AG04450 (cell line): ENCODE results near the gene EFHD1. TPM values are rescaled to one million over a fixed set of nuclear protein-coding genes. Genes with fewer than 3 reads are reported as not detected.

ENCODE experiments used
- CTCF ChIA-PET: fragments of 300-600, 350-600 bp; formaldehyde crosslinking; extraction: SDS; loops from one replicate; lab custom pipeline; 2022; ENCODE audit warnings: antibody characterized with exemption, inconsistent platforms; lab: Charles Lee
- POLR2A ChIA-PET: fragments of 350-600 bp; formaldehyde crosslinking; extraction: SDS; loops from one replicate; lab custom pipeline; 2021; ENCODE audit warnings: antibody characterized with exemption, inconsistent platforms; lab: Yijun Ruan, JAX
- DNase-seq: peaks from one replicate; pipeline ENCODE4 v3.0.0-alpha.2; 2011; ENCODE audit warnings: low read depth, low spot score
- H3K27ac ChIP-seq: one replicate; pipeline ENCODE4 v1.5.1; 2012; ENCODE audit warnings: low read depth, low read length, control low read depth
- H3K27me3 ChIP-seq: one replicate; pipeline ENCODE4 v1.6.0; 2012; ENCODE audit warnings: low read length; ENCODE audit not compliant: control insufficient read depth, insufficient read depth
- H3K4me3 ChIP-seq: 2 replicates; pipeline ENCODE4 v1.5.1; 2011; ENCODE audit warnings: mild to moderate bottlenecking, low read depth, low read length, control low read depth
- H3K9me3 ChIP-seq: 2 replicates; pipeline ENCODE4 v1.5.1; 2012; ENCODE audit warnings: low read length; ENCODE audit not compliant: control insufficient read depth, insufficient read depth
- polyA plus RNA-seq: library from polyadenylated mRNA; depleted of rRNA; stranded (reverse); fragments of >200 nt; gene quantifications from 2 replicates; pipeline ENCODE4 v1.2.3, GENCODE V29; 2011
- TF ChIP-seq, protein P1 (sequence below): IDR thresholded peaks from 2 replicates; pipeline ENCODE4 v1.5.1; 2011; ENCODE audit warnings: low read depth, low read length, control low read depth, inconsistent platforms

The EFHD1 gene
- polyA plus RNA-seq, 1 experiment, result 0.05 TPM

DNA sequence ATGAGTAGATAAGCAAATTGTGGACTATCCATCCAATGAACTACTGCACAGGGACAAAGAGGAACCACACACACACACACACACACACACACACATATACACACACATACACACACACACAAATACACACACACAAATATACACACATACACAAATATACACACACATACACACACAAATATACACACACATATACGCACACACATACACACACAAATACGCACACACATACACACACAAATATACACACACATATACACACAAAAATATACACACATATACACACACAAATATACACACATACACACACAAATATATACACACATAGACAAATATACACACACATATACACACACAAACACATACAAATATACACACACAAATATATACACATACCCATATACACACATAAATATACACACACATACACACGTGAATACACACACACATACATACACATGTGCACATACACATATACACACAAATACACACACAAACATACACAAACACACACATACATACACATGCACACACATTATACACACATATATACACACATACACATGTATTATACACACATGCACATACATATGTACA is 19.8 kb upstream of the EFHD1 start:
- DNase-seq, result no peak
- H3K27me3 ChIP-seq, result no peaks in the 10 kb centered on the region
- CTCF ChIA-PET, result no interaction called here
- H3K27ac ChIP-seq, result no peak overlapping the region
- POLR2A ChIA-PET, result interaction anchor here (0.6 kb wide), 1 partner anchor 11 kb away, joined by 3 read pairs; no protein-coding TSS in a partner anchor
- H3K4me3 ChIP-seq, result no peak overlapping the region
- TF ChIP-seq, protein P1, sequence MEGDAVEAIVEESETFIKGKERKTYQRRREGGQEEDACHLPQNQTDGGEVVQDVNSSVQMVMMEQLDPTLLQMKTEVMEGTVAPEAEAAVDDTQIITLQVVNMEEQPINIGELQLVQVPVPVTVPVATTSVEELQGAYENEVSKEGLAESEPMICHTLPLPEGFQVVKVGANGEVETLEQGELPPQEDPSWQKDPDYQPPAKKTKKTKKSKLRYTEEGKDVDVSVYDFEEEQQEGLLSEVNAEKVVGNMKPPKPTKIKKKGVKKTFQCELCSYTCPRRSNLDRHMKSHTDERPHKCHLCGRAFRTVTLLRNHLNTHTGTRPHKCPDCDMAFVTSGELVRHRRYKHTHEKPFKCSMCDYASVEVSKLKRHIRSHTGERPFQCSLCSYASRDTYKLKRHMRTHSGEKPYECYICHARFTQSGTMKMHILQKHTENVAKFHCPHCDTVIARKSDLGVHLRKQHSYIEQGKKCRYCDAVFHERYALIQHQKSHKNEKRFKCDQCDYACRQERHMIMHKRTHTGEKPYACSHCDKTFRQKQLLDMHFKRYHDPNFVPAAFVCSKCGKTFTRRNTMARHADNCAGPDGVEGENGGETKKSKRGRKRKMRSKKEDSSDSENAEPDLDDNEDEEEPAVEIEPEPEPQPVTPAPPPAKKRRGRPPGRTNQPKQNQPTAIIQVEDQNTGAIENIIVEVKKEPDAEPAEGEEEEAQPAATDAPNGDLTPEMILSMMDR, result no peak
- H3K9me3 ChIP-seq, result no peaks in the 10 kb centered on the region

DNA sequence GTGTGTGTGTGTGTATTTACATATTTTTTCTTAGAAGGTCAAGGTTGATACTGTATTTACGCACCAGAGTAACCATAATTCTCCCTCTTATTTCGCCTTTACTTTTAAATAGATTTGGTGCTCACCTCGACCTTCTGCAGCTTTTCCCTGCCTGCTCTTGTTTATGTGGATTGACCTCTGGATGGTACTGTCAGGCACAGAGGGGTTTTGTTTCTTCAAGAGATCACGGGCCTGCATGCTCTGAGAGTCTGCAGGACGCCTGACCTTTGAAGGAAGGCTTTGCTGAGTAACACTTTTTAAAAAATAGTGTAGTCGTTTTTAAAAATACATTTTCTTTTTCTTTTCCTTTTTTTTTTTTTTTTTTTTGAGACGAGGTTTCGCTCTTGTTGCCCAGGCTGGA is 18.1 kb upstream of the EFHD1 start:
- DNase-seq, result no peak
- CTCF ChIA-PET, result no interaction called here

DNA sequence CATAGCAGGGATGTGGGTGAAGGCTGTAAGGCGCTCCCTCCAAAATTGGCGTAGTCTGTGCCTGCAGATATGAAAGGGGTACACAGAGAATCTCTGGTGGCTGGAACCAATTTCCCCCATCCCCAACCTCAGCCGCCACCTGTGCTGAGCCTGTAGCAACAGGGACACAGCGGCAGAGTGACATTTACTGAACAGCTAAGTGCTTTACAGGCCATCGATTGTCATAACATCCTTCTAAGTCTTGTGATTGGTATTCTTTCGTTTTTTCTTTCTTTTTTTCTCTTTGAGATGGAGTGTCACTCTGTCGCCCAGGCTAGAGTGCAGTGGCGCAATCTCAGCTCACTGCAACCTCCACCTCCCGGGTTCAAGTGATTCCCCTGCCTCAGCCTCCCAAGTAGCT is 12.2 kb upstream of the EFHD1 start:
- CTCF ChIA-PET, result no interaction called here
- no peaks in the 10 kb centered on the region for H3K9me3 ChIP-seq
- POLR2A ChIA-PET, result no interaction called here
- H3K27me3 ChIP-seq, result peaks cover 8% of the 10 kb centered on the region
- TF ChIP-seq, protein P1, result no peak
- H3K27ac ChIP-seq, result no peak overlapping the region
- DNase-seq, result no peak
- H3K4me3 ChIP-seq, result no peak overlapping the region

More for the DNA sequence above, 18.1 kb upstream of the EFHD1 start:
- Histone ChIP-seq H3K27ac (no peak overlapping the region), H3K27me3 (no peaks in the 10 kb centered on the region), H3K9me3 (no peaks in the 10 kb centered on the region), H3K4me3 (no peak overlapping the region)
- TF ChIP-seq, protein P1, result no peak
- POLR2A ChIA-PET, result no interaction called here

DNA sequence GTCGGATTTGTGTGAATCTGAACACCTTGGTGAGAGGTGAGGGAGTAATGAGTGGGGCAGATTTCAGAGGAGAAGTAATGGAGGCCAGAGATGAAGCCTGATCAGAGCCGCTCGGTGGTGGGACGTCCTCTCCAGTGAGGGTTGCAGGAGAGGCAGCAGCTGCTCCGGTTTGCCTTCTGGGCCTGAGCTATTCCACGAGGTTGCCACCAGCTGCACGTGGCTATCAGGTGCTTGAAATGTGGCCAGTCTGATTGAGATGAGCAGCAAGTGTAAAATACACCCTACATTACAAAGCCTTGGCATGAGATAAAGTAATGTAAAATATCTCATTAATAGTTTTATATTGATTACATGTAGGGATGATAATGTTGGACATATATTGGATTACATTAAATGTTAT is 10.8 kb upstream of the EFHD1 start:
- Histone ChIP-seq H3K27ac (no peak overlapping the region), H3K9me3 (no peaks in the 10 kb centered on the region), H3K4me3 (no peak overlapping the region), H3K27me3 (peaks cover 11% of the 10 kb centered on the region)
- ChIA-PET POLR2A (interaction anchor here (1.4 kb wide), 1 partner anchor 11 kb away, joined by 3 read pairs; the partner anchor contains the start of gene EFHD1), CTCF (interaction anchor here (0.6 kb wide), 1 partner anchor 38 kb away, joined by 4 read pairs; no protein-coding TSS in a partner anchor)
- no peak for DNase-seq
- TF ChIP-seq, protein P1, result no peak
